Activated CD4-positive, alpha-beta memory T cell treated with anti-CD3 and anti-CD28 coated beads for 36 hours (primary cell): Measurements from ENCODE around the gene GART. TPM values are rescaled to one million over a fixed set of nuclear protein-coding genes. Genes with fewer than 3 reads are reported as not detected.
"Not testable (repeated sequence)": the region's sequence is repeated elsewhere in the genome, so short reads cannot be mapped to it uniquely, and the experiment has no call there.

ENCODE experiments used
- CTCF ChIA-PET: fragments of 350-600 bp; sonication (Branson Sonifier 250); formaldehyde crosslinking; loops from one replicate; lab custom pipeline; 2021; ENCODE audit warnings: antibody characterized with exemption, inconsistent platforms; lab: Charles Lee
- POLR2A ChIA-PET: fragments of 350-600 bp; sonication (Branson Sonifier 250); formaldehyde crosslinking; loops from one replicate; lab custom pipeline; 2021; ENCODE audit warnings: antibody characterized with exemption; lab: Charles Lee
- DNase-seq: peaks from one replicate; pipeline ENCODE4 v3.0.0-alpha.2; 2020
- H3K27ac Mint-ChIP-seq: one replicate; pipeline ENCODE4 v1.8.0; 2021; ENCODE audit warnings: mixed read lengths
- H3K27me3 Mint-ChIP-seq: one replicate; pipeline ENCODE4 v1.8.0; 2021; ENCODE audit warnings: mixed read lengths
- H3K36me3 Mint-ChIP-seq: one replicate; pipeline ENCODE4 v1.8.0; 2021; ENCODE audit warnings: mixed read lengths
- H3K4me1 Mint-ChIP-seq: one replicate; pipeline ENCODE4 v1.8.0; 2021; ENCODE audit warnings: low read depth, mixed read lengths
- H3K4me3 Mint-ChIP-seq: one replicate; pipeline ENCODE4 v1.8.0; 2021; ENCODE audit warnings: mild to moderate bottlenecking, mixed read lengths
- H3K9me3 Mint-ChIP-seq: one replicate; pipeline ENCODE4 v1.8.0; 2021; ENCODE audit warnings: mixed read lengths
- intact Hi-C: fragments of 100-400 bp; cut with micrococcal nuclease; formaldehyde crosslinking; loops from one replicate; pipeline ENCODE4 v1.15.1; 2023
- total RNA-seq, 2 experiments: library from RNA; stranded (reverse); gene quantifications; one replicate each; pipeline ENCODE4 v1.2.3, GENCODE V29; 2021

Gene GART
- total RNA-seq, 2 experiments from 2014 or later = 210 to 214 TPM

DNA sequence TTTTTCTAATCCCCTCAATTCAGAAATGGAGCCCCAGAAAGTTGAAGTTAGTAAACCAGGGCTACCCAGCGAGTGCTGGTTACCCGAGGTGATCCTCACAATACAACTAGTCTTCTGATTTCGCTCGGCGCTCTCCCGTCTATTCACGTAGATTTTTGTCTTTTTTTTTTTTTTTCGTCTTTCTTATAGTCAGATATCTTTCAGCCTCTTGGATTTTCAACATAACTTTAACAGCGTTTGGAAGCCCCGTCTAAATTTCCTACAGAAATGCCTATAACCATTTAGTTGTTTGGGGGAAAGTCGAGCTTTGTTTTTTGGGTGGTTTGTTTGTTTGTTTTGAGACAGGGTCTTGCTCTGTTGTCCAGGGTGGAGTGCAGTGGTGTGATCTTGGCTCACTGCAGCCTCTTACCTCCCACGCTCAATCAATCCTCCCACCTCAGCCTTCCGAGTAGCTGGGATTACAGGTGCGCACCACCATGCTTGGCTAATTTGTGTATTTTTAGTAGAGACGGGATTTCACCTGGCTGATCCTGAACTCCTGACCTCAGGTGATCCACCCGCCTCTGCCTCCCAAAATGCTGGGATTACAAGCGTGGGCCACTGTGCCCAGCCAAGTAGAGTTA is 61.3 kb downstream of the GART start:
- no peaks in the 10 kb centered on the region for H3K36me3 Mint-ChIP-seq
- no peaks in the 10 kb centered on the region for H3K9me3 Mint-ChIP-seq
- peaks cover 19% of the 10 kb centered on the region for H3K4me1 Mint-ChIP-seq
- peak overlapping the region; percentile 92 for H3K4me3 Mint-ChIP-seq
- ChIA-PET POLR2A (interaction anchor here (0.9 to 3.4 kb wide), 10 partner anchors 10 to 214 kb away, joined by 3 to 37 read pairs (median 5); partner anchors contain the start of genes DNAJC28, DONSON, GART and IFNAR1), CTCF (interaction anchor here (0.9 to 3.2 kb wide), 8 partner anchors 10 to 253 kb away, joined by 3 to 24 read pairs (median 5); partner anchors contain the start of genes DNAJC28 and DONSON)
- no peak for DNase-seq
- peak overlapping the region; percentile 76 for H3K27ac Mint-ChIP-seq
- H3K27me3 Mint-ChIP-seq = no peaks in the 10 kb centered on the region
- intact Hi-C loops = loop anchor here (1.0 to 5.0 kb wide), 4 partner anchors 11 to 708 kb away; partner anchors contain the start of genes DNAJC28, GART, ITSN1 and PAXBP1

DNA sequence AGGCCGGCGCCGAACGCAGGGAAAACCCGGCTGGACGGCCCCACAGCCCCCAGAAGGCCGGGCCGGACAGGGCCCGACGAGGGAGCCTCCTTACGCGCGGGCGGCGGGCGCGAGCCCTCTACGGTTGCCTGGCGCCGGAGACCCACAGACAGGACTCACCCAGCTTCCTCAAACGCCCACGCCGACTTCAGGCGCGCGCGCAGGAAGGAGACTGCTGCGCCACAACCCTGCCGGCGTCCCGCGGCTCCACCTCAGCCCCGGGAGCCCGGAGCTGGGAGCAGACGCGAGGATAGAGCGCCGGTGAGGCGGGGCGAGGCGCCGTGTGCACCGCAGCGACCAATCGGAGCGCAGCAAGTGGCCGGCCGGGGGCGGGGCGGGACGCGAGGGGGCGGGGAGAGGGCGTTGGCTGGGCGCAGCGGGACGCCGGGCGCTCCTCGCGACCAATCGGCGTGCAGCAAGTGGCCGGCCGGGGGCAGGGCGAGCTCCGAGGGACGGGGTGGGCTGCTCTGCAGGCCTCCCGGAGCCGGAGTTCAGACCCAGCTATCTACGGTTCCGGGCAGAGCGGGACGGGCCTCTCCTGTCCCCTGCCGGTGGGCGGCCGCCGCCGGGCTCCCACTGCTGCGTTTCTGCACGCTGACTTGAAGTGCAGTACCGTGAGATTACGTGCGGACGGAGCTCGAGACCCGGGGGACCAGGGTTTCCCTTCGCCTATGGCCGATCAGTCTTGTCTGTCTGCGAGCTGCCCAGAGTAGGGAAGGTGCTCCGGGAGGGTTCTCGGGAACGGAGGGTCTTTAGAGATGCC is 62.0 kb downstream of the GART start, which contains the start of gene TMEM50B:
TMEM50B (minus strand) TSS at position 296 of the 802 bp plus-strand sequence. CDS start 11,089 bp downstream, outside the sequence.
- Mint-ChIP-seq H3K4me3 (peak within 1 kb of the TSS; percentile 92), H3K27me3 (no peaks in the 10 kb centered on the region), H3K4me1 (peaks cover 19% of the 10 kb centered on the region), H3K9me3 (no peaks in the 10 kb centered on the region), H3K36me3 (no peaks in the 10 kb centered on the region), H3K27ac (peak within 1 kb of the TSS; percentile 79)
- ChIA-PET POLR2A (interaction anchor here (0.6 to 3.4 kb wide), 17 partner anchors 10 to 752 kb away, joined by 3 to 37 read pairs (median 4); partner anchors contain the start of genes DNAJC28, DONSON, GART and IFNAR1), CTCF (interaction anchor here (0.7 to 3.2 kb wide), 12 partner anchors 11 to 252 kb away, joined by 3 to 24 read pairs (median 4); partner anchors contain the start of genes DNAJC28 and DONSON)
- peak; percentile 99 for DNase-seq
- intact Hi-C loops = loop anchor here (1.0 to 5.0 kb wide), 7 partner anchors 11 to 708 kb away; partner anchors contain the start of genes DNAJC28, DONSON, GART and IFNAR1

- intact Hi-C loops = loop anchor here (1.0 to 5.0 kb wide), 3 partner anchors 99 to 155 kb away; partner anchors contain the start of genes DONSON and IFNAR1
- Mint-ChIP-seq H3K4me1 (peaks cover 19% of the 10 kb centered on the region), H3K27me3 (no peaks in the 10 kb centered on the region), H3K27ac (peak overlapping the region; percentile 79), H3K9me3 (no peaks in the 10 kb centered on the region), H3K4me3 (peak overlapping the region; percentile 92), H3K36me3 (no peaks in the 10 kb centered on the region)
- POLR2A ChIA-PET = interaction anchor here (0.7 to 3.4 kb wide), 11 partner anchors 11 to 751 kb away, joined by 3 to 37 read pairs (median 5); partner anchors contain the start of genes DNAJC28, DONSON, IFNAR1 and SON
- peak; percentile 58 for DNase-seq
- CTCF ChIA-PET = interaction anchor here (0.7 to 3.2 kb wide), 8 partner anchors 12 to 127 kb away, joined by 3 to 24 read pairs (median 3); partner anchors contain the start of genes DNAJC28 and DONSON
Observed at GRCh38 chr21:33478935-33479678, 62.8 kb downstream of the GART start.

DNA sequence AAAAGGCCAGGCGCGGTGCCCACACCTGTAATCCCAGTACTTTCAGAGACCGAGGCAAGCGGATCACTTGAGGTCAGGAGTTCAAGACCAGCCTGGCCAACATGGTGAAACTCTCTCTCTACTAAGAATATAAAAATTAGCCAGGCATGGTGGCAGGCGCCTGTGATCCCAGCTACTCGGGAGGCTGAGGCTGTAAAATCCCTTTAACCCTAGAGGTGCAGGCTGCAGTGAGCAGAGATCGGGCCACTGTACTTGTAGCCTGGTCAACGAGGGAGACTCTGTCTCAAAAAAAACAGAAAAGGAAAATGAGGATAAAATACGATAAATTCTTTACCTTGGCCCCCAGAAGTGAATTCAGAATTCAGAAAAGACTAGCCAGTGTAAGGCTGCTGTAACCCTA is 63.7 kb downstream of the GART start:
- CTCF ChIA-PET = no interaction called here
- POLR2A ChIA-PET = interaction anchor here (1.7 kb wide), 1 partner anchor 43 kb away, joined by 5 read pairs; no protein-coding TSS in a partner anchor
- Mint-ChIP-seq H3K27ac (peak overlapping the region; percentile 79), H3K36me3 (peaks cover 2% of the 10 kb centered on the region), H3K4me1 (peaks cover 21% of the 10 kb centered on the region), H3K4me3 (peak overlapping the region; percentile 92), H3K27me3 (no peaks in the 10 kb centered on the region), H3K9me3 (no peaks in the 10 kb centered on the region)
- no peak for DNase-seq
- intact Hi-C loops = loop anchor here (5.0 kb wide), 1 partner anchor 109 kb away; the partner anchor contains the start of gene DONSON

- Mint-ChIP-seq H3K9me3 (no peaks in the 10 kb centered on the region), H3K4me1 (peaks cover 21% of the 10 kb centered on the region), H3K27me3 (no peaks in the 10 kb centered on the region), H3K36me3 (peaks cover 2% of the 10 kb centered on the region), H3K27ac (no peak overlapping the region), H3K4me3 (no peak overlapping the region)
- intact Hi-C loops = loop anchor here (5.0 kb wide), 1 partner anchor 110 kb away; the partner anchor contains the start of gene DONSON
- DNase-seq = no peak
- CTCF ChIA-PET = no interaction called here
- POLR2A ChIA-PET = no interaction called here
Observed at GRCh38 chr21:33477066-33477465, 64.9 kb downstream of the GART start.

GRCh38 chr21:33473344-33473743 is 68.6 kb downstream of the GART start:
- peaks cover 2% of the 10 kb centered on the region for H3K36me3 Mint-ChIP-seq

DNA sequence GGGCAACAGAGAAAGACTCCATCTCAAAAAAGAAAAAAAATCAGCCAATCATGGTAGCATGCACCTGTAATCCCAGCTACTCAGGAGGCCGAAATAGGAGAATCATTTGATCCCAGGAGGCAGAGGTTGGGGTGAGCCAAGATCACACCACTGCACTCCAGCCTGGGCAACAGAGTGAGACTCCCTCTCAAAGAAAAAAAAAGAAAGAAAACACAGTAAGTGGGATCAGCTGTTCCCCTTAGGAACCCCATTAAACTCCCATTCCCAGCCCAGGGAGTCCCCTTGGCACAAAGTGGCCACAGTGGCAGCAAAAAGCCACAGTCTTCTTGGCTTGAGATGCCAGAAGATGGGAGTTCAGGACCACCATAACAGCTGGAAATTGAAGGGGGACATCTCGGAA is 71.2 kb downstream of the GART start:
- no peak overlapping the region for H3K4me3 Mint-ChIP-seq
- DNase-seq = no peak
- no peak overlapping the region for H3K27ac Mint-ChIP-seq
- peaks cover 5% of the 10 kb centered on the region for H3K36me3 Mint-ChIP-seq
- intact Hi-C loops = no loop called here
- POLR2A ChIA-PET = no interaction called here
- no peaks in the 10 kb centered on the region for H3K9me3 Mint-ChIP-seq
- CTCF ChIA-PET = interaction anchor here (1.2 kb wide), 1 partner anchor 274 kb away, joined by 3 read pairs; no protein-coding TSS in a partner anchor
- H3K27me3 Mint-ChIP-seq = no peaks in the 10 kb centered on the region
- peaks cover 8% of the 10 kb centered on the region for H3K4me1 Mint-ChIP-seq

More at GRCh38 chr21:33473344-33473743, 68.6 kb downstream of the GART start:
- intact Hi-C loops = no loop called here
- H3K9me3 Mint-ChIP-seq = no peaks in the 10 kb centered on the region
- H3K27me3 Mint-ChIP-seq = no peaks in the 10 kb centered on the region
- CTCF ChIA-PET = interaction anchor here (0.6 kb wide), 1 partner anchor 1058 kb away, joined by 3 read pairs; no protein-coding TSS in a partner anchor
- no peak for DNase-seq
- no peak overlapping the region for H3K27ac Mint-ChIP-seq
- H3K4me1 Mint-ChIP-seq = peaks cover 15% of the 10 kb centered on the region
- POLR2A ChIA-PET = no interaction called here
- no peak overlapping the region for H3K4me3 Mint-ChIP-seq

- POLR2A ChIA-PET, H3K27ac Mint-ChIP-seq, H3K4me3 Mint-ChIP-seq, DNase-seq, H3K27me3 Mint-ChIP-seq, intact Hi-C loops, H3K4me1 Mint-ChIP-seq, H3K9me3 Mint-ChIP-seq, H3K36me3 Mint-ChIP-seq, CTCF ChIA-PET: not testable (repeated sequence)
Observed at GRCh38 chr21:33469183-33469582, 72.7 kb downstream of the GART start.

GRCh38 chr21:33461538-33462250 is 80.2 kb downstream of the GART start:
- ChIA-PET CTCF (interaction anchor here (0.7 to 1.8 kb wide), 3 partner anchors 17 to 329 kb away, joined by 3 to 7 read pairs (median 6); partner anchors contain the start of gene TMEM50B), POLR2A (no interaction called here)
- H3K4me3 Mint-ChIP-seq = no peak overlapping the region
- H3K27me3 Mint-ChIP-seq = no peaks in the 10 kb centered on the region
- H3K9me3 Mint-ChIP-seq = no peaks in the 10 kb centered on the region
- peaks cover 3% of the 10 kb centered on the region for H3K36me3 Mint-ChIP-seq
- H3K4me1 Mint-ChIP-seq = no peaks in the 10 kb centered on the region
- H3K27ac Mint-ChIP-seq = no peak overlapping the region
- intact Hi-C loops = no loop called here
- DNase-seq = no peak

DNA sequence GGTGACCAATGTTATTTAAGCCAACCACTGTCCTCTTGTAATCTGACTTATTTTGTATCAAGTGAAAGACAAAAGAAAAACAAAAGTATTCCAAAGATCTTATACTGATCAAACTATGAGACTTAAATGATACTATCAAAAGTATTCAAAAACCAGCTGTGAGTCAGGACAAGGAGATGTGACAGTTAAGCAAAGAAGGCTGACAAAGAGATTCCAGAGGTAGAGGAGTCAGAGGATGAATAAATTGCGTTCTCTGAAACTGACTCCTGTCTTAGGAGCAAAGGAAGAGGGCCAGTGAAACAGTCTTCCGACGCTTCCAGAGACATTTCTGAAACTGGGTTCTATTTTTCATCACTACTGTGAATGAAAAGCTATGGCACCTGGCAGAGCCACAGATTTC is 83.1 kb downstream of the GART start:
- no peak for DNase-seq
- CTCF ChIA-PET = interaction anchor here (0.8 to 2.4 kb wide), 4 partner anchors 9 to 147 kb away, joined by 3 to 10 read pairs (median 4); no protein-coding TSS in a partner anchor
- intact Hi-C loops = no loop called here
- Mint-ChIP-seq H3K9me3 (no peaks in the 10 kb centered on the region), H3K27me3 (no peaks in the 10 kb centered on the region), H3K4me1 (no peaks in the 10 kb centered on the region), H3K4me3 (no peak overlapping the region), H3K36me3 (peaks cover 3% of the 10 kb centered on the region), H3K27ac (no peak overlapping the region)
- POLR2A ChIA-PET = interaction anchor here (0.8 kb wide), 1 partner anchor 20 kb away, joined by 3 read pairs; no protein-coding TSS in a partner anchor
